Activated CD4-positive, alpha-beta T cell treated with anti-CD3 and anti-CD28 coated beads, Interleukin-2, Interleukin-4, amounts not matched to agents 100 ng/mL and 50 ng/mL, durations not matched to agents 16 hours and 8 hours (primary cell): ENCODE measurements around the gene SKA2.
"Not testable (repeated sequence)": the region's sequence is repeated elsewhere in the genome, so short reads cannot be mapped to it uniquely, and the experiment has no call there.

Source experiments
- DNase-seq: peaks from one replicate; pipeline ENCODE4 v3.0.0-alpha.2; 2020; ENCODE audit warnings: low spot score

The SKA2 gene

GRCh38 chr17:59097876-59098275, 57.1 kb downstream of the SKA2 start:
- no peak for DNase-seq

- no peak for DNase-seq
These were observed 60.0 kb downstream of the SKA2 start for GRCh38 chr17:59094861-59095530.

DNA sequence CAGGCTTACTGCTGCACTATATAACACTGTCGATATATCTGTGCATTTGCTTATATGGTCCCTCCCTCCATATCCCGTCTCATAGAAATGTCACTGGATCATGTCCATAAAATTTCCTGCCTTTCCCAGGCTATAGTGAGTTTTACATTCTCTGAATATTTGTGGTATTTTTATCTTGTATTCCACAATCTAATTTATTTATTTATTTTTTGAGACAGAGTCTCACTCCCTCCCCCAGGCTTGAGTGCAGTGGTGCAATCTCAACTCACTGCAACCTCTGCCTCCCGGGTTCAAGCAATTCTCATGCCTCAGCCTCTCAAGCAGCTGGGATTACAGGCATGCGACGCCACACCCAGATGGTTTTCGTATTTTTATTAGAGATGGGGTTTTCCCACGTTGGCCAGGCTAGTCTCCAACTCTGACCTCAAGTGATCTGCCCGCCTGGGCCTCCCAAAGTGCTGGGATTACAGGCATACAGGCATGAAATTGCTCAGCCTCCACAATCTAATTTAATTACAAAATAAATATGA, 61.2 kb downstream of the SKA2 start:
- no peak for DNase-seq

DNA sequence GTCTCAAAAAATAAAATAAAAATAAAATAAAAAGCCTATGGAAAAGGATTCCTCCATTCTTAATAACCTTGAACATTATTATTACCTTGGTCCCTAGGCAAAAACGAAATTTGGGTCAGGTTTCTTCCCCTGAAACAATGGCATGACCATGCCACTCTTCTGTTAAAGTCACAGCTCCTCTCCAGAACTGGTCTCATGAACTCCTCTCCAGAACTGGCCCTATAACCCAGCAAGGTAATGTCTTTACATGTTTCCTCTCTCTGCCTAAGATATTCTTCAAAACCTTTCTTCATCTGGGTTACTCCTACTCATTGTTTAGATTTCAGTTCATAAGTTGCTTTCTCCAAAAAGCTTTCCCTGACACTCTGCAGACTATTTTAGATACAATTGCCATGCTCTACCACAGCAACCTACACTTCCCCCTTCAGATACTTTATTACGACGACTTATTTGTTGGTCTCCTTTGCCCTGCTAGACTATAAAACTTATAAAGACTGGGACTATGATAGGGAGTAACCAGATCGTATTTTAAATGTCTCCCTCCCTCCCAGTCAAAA, 61.8 kb downstream of the SKA2 start:
- DNase-seq = no peak

GRCh38 chr17:59090593-59090992, 64.4 kb downstream of the SKA2 start:
- not testable (repeated sequence) for DNase-seq

DNA sequence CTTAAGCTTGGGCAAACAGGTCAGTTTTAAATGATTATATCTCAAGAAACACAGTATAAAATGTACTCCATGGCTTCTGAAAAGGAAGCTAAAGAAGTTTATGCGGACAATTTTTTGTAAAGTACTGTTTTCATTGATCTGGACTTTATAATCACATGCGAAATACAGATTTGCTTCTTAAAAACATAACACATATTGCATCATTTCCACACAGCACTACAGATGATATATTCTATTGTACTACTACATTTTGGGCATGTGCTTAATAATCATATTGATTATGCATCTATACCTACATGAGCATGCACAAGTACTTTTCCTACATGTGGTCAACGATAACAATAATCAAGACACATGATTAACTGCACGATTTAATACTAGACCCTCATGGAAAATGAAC, 70.8 kb downstream of the SKA2 start:
- DNase-seq = no peak

- DNase-seq = no peak
These were observed 80.5 kb downstream of the SKA2 start for GRCh38 chr17:59074494-59074893.

DNA sequence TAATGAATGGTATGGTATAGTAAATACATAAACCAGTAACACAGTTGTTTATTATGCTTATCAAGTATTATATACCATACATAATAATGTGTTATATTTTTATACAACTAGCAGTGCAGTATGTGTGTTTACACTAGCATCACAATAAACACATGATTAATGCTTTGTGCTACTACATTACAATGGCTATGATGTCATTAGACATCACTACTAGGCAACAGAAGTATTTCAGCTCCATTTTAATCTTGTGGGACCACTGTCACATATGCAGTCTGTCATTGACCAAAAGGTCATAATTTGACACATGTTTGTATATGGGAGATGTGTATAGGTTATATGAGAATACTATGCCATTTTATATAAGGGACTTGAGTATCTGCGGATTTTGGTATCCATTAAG, 81.0 kb downstream of the SKA2 start:
- no peak for DNase-seq

DNA sequence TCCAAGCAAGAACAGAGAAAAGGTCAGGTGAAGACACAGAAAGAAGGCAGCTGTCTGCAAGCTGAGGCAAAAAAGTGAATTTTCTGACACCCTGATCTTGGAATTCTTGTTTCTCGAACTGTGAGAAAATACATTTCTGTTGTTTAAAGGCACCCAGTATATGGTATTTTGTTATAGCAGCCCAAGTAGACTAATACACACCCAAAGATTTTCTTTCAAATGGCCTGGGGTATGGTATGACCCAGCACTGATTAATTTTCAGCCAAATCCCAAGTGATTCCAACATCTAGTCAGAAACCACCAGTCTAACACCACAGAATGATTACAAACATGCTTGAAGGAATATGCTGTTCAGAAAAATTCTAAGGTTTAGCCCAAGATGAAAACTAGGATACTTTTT, 85.1 kb downstream of the SKA2 start:
- no peak for DNase-seq

DNA sequence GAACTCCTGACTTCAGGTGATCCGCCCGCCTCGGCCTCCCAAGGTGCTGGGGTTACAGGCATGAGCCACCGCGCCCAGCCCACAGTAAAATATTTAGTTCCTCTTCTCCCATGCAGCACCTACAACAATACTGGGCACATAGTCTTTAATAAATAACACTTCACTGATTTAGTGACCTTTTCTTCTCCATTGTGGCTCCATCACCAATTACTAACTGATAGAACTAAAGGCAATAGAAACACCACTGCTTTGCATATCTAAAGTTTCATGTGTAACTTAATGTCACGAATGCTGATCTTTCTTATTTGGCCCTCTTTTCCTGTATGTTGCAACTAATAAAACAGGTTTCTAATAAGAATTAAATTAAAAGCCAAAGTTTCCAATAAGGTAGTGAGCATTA, 87.2 kb downstream of the SKA2 start:
- DNase-seq = no peak

GRCh38 chr17:59067340-59067739, 87.6 kb downstream of the SKA2 start:
- no peak for DNase-seq

GRCh38 chr17:59062509-59062908, 92.5 kb downstream of the SKA2 start:
- no peak for DNase-seq
